ENCODE data around the gene TMEM145.
"Not testable (repeated sequence)": the region's sequence is repeated elsewhere in the genome, so short reads cannot be mapped to it uniquely, and the experiment has no call there.

TMEM145 gene

GRCh38 chr19:42328854-42329253, 15.7 kb downstream of the TMEM145 start:
- Histone ChIP-seq H3K4me3 (ENCODE audit: low read depth, low read length) (no peak overlapping the region), H3K4me1 (ENCODE audit: control insufficient read depth, insufficient read depth, low read length) (peaks cover 6% of the 10 kb centered on the region; the same call in 1 of the 2 replicates), H3K36me3 (ENCODE audit: control insufficient read depth, insufficient read depth, low read length) (no peaks in the 10 kb centered on the region), H3K27me3 (ENCODE audit: control insufficient read depth, insufficient read depth, low read length) (peaks cover 12% of the 10 kb centered on the region), H3K9me3 (ENCODE audit: control insufficient read depth, insufficient read depth, low read depth, low read length) (no peaks in the 10 kb centered on the region), H3K9ac (ENCODE audit: low read length) (no peak overlapping the region), H3K27ac (ENCODE audit: low read depth, low read length) (no peak overlapping the region)

GRCh38 chr19:42330241-42330711, 17.2 kb downstream of the TMEM145 start:
- no peak overlapping the region for H3K4me3 ChIP-seq (ENCODE audit: low read depth, low read length)
- no peaks in the 10 kb centered on the region for H3K9me3 ChIP-seq (ENCODE audit: control insufficient read depth, insufficient read depth, low read depth, low read length)
- H3K9ac ChIP-seq (ENCODE audit: low read length), result no peak overlapping the region
- peaks cover 9% of the 10 kb centered on the region; the same call in 1 of the 2 replicates for H3K36me3 ChIP-seq (ENCODE audit: control insufficient read depth, insufficient read depth, low read length)
- peaks cover 6% of the 10 kb centered on the region; the same call in 1 of the 2 replicates for H3K4me1 ChIP-seq (ENCODE audit: control insufficient read depth, insufficient read depth, low read length)
- H3K27me3 ChIP-seq (ENCODE audit: control insufficient read depth, insufficient read depth, low read length), result no peaks in the 10 kb centered on the region
- no peak overlapping the region for H3K27ac ChIP-seq (ENCODE audit: low read depth, low read length)

GRCh38 chr19:42331333-42331732, 18.2 kb downstream of the TMEM145 start:
- not testable (repeated sequence) for H3K9me3 ChIP-seq (ENCODE audit: control insufficient read depth, insufficient read depth, low read depth, low read length); H3K4me3 ChIP-seq (ENCODE audit: low read depth, low read length); H3K27me3 ChIP-seq (ENCODE audit: control insufficient read depth, insufficient read depth, low read length); H3K4me1 ChIP-seq (ENCODE audit: control insufficient read depth, insufficient read depth, low read length); H3K27ac ChIP-seq (ENCODE audit: low read depth, low read length); H3K9ac ChIP-seq (ENCODE audit: low read length)
- H3K36me3 ChIP-seq (ENCODE audit: control insufficient read depth, insufficient read depth, low read length), result peaks cover 18% of the 10 kb centered on the region

GRCh38 chr19:42332059-42332458, 18.9 kb downstream of the TMEM145 start:
- Histone ChIP-seq H3K4me3 (ENCODE audit: low read depth, low read length) (no peak overlapping the region), H3K4me1 (ENCODE audit: control insufficient read depth, insufficient read depth, low read length) (peaks cover 3% of the 10 kb centered on the region; the same call in 1 of the 2 replicates), H3K9ac (ENCODE audit: low read length) (no peak overlapping the region), H3K9me3 (ENCODE audit: control insufficient read depth, insufficient read depth, low read depth, low read length) (no peaks in the 10 kb centered on the region), H3K27ac (ENCODE audit: low read depth, low read length) (no peak overlapping the region), H3K27me3 (ENCODE audit: control insufficient read depth, insufficient read depth, low read length) (no peaks in the 10 kb centered on the region), H3K36me3 (ENCODE audit: control insufficient read depth, insufficient read depth, low read length) (peaks cover 25% of the 10 kb centered on the region)

- H3K4me3 ChIP-seq (ENCODE audit: low read depth, low read length), result no peak overlapping the region
- H3K36me3 ChIP-seq (ENCODE audit: control insufficient read depth, insufficient read depth, low read length), result peaks cover 29% of the 10 kb centered on the region
- H3K4me1 ChIP-seq (ENCODE audit: control insufficient read depth, insufficient read depth, low read length), result peaks cover 3% of the 10 kb centered on the region; the same call in 1 of the 2 replicates
- no peak overlapping the region for H3K27ac ChIP-seq (ENCODE audit: low read depth, low read length)
- no peak overlapping the region for H3K9ac ChIP-seq (ENCODE audit: low read length)
- H3K27me3 ChIP-seq (ENCODE audit: control insufficient read depth, insufficient read depth, low read length), result no peaks in the 10 kb centered on the region
- no peaks in the 10 kb centered on the region for H3K9me3 ChIP-seq (ENCODE audit: control insufficient read depth, insufficient read depth, low read depth, low read length)
Measured at GRCh38 chr19:42333018-42333417, 19.9 kb downstream of the TMEM145 start.

- Histone ChIP-seq H3K9ac (ENCODE audit: low read length) (no peak overlapping the region), H3K27me3 (ENCODE audit: control insufficient read depth, insufficient read depth, low read length) (no peaks in the 10 kb centered on the region), H3K36me3 (ENCODE audit: control insufficient read depth, insufficient read depth, low read length) (peaks cover 30% of the 10 kb centered on the region)
Measured at GRCh38 chr19:42333975-42334696, 21.0 kb downstream of the TMEM145 start.

GRCh38 chr19:42334697-42335373, 21.7 kb downstream of the TMEM145 start:
- no peak overlapping the region for H3K27ac ChIP-seq (ENCODE audit: low read depth, low read length)
- H3K9me3 ChIP-seq (ENCODE audit: control insufficient read depth, insufficient read depth, low read depth, low read length), result no peaks in the 10 kb centered on the region
- H3K4me3 ChIP-seq (ENCODE audit: low read depth, low read length), result no peak overlapping the region
- H3K36me3 ChIP-seq (ENCODE audit: control insufficient read depth, insufficient read depth, low read length), result peaks cover 30% of the 10 kb centered on the region
- peaks cover 3% of the 10 kb centered on the region; the same call in 1 of the 2 replicates for H3K4me1 ChIP-seq (ENCODE audit: control insufficient read depth, insufficient read depth, low read length)
- H3K9ac ChIP-seq (ENCODE audit: low read length), result no peak overlapping the region
- H3K27me3 ChIP-seq (ENCODE audit: control insufficient read depth, insufficient read depth, low read length), result no peaks in the 10 kb centered on the region

More at GRCh38 chr19:42333975-42334696, 21.0 kb downstream of the TMEM145 start:
- Histone ChIP-seq H3K4me1 (ENCODE audit: control insufficient read depth, insufficient read depth, low read length) (peaks cover 3% of the 10 kb centered on the region; the same call in 1 of the 2 replicates), H3K4me3 (ENCODE audit: low read depth, low read length) (no peak overlapping the region), H3K27ac (ENCODE audit: low read depth, low read length) (no peak overlapping the region), H3K9me3 (ENCODE audit: control insufficient read depth, insufficient read depth, low read depth, low read length) (no peaks in the 10 kb centered on the region)

GRCh38 chr19:42335374-42335936, 22.3 kb downstream of the TMEM145 start:
- Histone ChIP-seq H3K9ac (ENCODE audit: low read length) (no peak overlapping the region), H3K27me3 (ENCODE audit: control insufficient read depth, insufficient read depth, low read length) (no peaks in the 10 kb centered on the region), H3K27ac (ENCODE audit: low read depth, low read length) (no peak overlapping the region)

GRCh38 chr19:42335971-42336370, 22.9 kb downstream of the TMEM145 start:
- no peaks in the 10 kb centered on the region for H3K27me3 ChIP-seq (ENCODE audit: control insufficient read depth, insufficient read depth, low read length)

More at GRCh38 chr19:42335374-42335936, 22.3 kb downstream of the TMEM145 start:
- Histone ChIP-seq H3K4me3 (ENCODE audit: low read depth, low read length) (no peak overlapping the region), H3K9me3 (ENCODE audit: control insufficient read depth, insufficient read depth, low read depth, low read length) (no peaks in the 10 kb centered on the region), H3K36me3 (ENCODE audit: control insufficient read depth, insufficient read depth, low read length) (peaks cover 30% of the 10 kb centered on the region), H3K4me1 (ENCODE audit: control insufficient read depth, insufficient read depth, low read length) (no peaks in the 10 kb centered on the region)

GRCh38 chr19:42339126-42339860, 26.2 kb downstream of the TMEM145 start:
- not testable (repeated sequence) for H3K4me3 ChIP-seq (ENCODE audit: low read depth, low read length); H3K27me3 ChIP-seq (ENCODE audit: control insufficient read depth, insufficient read depth, low read length)
- H3K36me3 ChIP-seq (ENCODE audit: control insufficient read depth, insufficient read depth, low read length), result peaks cover 36% of the 10 kb centered on the region

More at GRCh38 chr19:42335971-42336370, 22.9 kb downstream of the TMEM145 start:
- Histone ChIP-seq H3K9ac (ENCODE audit: low read length) (no peak overlapping the region), H3K4me1 (ENCODE audit: control insufficient read depth, insufficient read depth, low read length) (no peaks in the 10 kb centered on the region), H3K9me3 (ENCODE audit: control insufficient read depth, insufficient read depth, low read depth, low read length) (no peaks in the 10 kb centered on the region), H3K4me3 (ENCODE audit: low read depth, low read length) (no peak overlapping the region), H3K36me3 (ENCODE audit: control insufficient read depth, insufficient read depth, low read length) (peaks cover 30% of the 10 kb centered on the region), H3K27ac (ENCODE audit: low read depth, low read length) (no peak overlapping the region)

More at GRCh38 chr19:42339126-42339860, 26.2 kb downstream of the TMEM145 start:
- H3K9ac ChIP-seq (ENCODE audit: low read length); H3K9me3 ChIP-seq (ENCODE audit: control insufficient read depth, insufficient read depth, low read depth, low read length); H3K27ac ChIP-seq (ENCODE audit: low read depth, low read length); H3K4me1 ChIP-seq (ENCODE audit: control insufficient read depth, insufficient read depth, low read length): not testable (repeated sequence)
